ENCODE measurements around the gene HAO1.

Gene HAO1

GRCh38 chr20:7977709-7978108 lies 37.5 kb upstream of the HAO1 start:
- Mint-ChIP-seq H3K36me3 (ENCODE audit: low read depth) (peaks cover 14% of the 10 kb centered on the region), H3K27me3 (ENCODE audit: low read depth) (peaks cover 4% of the 10 kb centered on the region), H3K27ac (no peak overlapping the region), H3K9me3 (no peaks in the 10 kb centered on the region), H3K4me1 (peaks cover 4% of the 10 kb centered on the region), H3K4me3 (no peak overlapping the region)
- TF ChIP-seq CTCF (IDR thresholded peaks at IDR 0.05; ENCODE audit: unreplicated experiment in 3 of 3), result no peak

- no peak for TF ChIP-seq CTCF (IDR thresholded peaks at IDR 0.05; ENCODE audit: unreplicated experiment in 3 of 3)
- peaks cover 3% of the 10 kb centered on the region for H3K36me3 Mint-ChIP-seq (ENCODE audit: low read depth)
- H3K4me3 Mint-ChIP-seq, result no peak overlapping the region
- H3K27ac Mint-ChIP-seq, result no peak overlapping the region
- no peaks in the 10 kb centered on the region for H3K9me3 Mint-ChIP-seq
- H3K4me1 Mint-ChIP-seq, result peaks cover 4% of the 10 kb centered on the region
- peaks cover 4% of the 10 kb centered on the region for H3K27me3 Mint-ChIP-seq (ENCODE audit: low read depth)
Observed at GRCh38 chr20:7975851-7976414, 35.7 kb upstream of the HAO1 start.

- Mint-ChIP-seq H3K27ac (peak overlapping the region in 2 of 3 experiments; percentile 7 to 53), H3K9me3 (peaks cover 2% of the 10 kb centered on the region), H3K4me1 (no peaks in the 10 kb centered on the region), H3K4me3 (no peak overlapping the region), H3K36me3 (ENCODE audit: low read depth) (peaks cover 3% of the 10 kb centered on the region), H3K27me3 (ENCODE audit: low read depth) (peaks cover 4% of the 10 kb centered on the region)
- no peak for TF ChIP-seq CTCF (IDR thresholded peaks at IDR 0.05; ENCODE audit: unreplicated experiment in 3 of 3)
Observed at GRCh38 chr20:7974785-7975435, 34.7 kb upstream of the HAO1 start.

- peaks cover 2% of the 10 kb centered on the region for H3K9me3 Mint-ChIP-seq
- H3K4me1 Mint-ChIP-seq, result no peaks in the 10 kb centered on the region
- H3K27ac Mint-ChIP-seq, result no peak overlapping the region
- TF ChIP-seq CTCF (IDR thresholded peaks at IDR 0.05; ENCODE audit: unreplicated experiment in 3 of 3), result no peak
- H3K27me3 Mint-ChIP-seq (ENCODE audit: low read depth), result peaks cover 4% of the 10 kb centered on the region
- no peak overlapping the region for H3K4me3 Mint-ChIP-seq
- no peaks in the 10 kb centered on the region for H3K36me3 Mint-ChIP-seq (ENCODE audit: low read depth)
Observed at GRCh38 chr20:7971536-7972280, 31.4 kb upstream of the HAO1 start.

- H3K4me1 Mint-ChIP-seq, result no peaks in the 10 kb centered on the region
- H3K9me3 Mint-ChIP-seq, result peaks cover 2% of the 10 kb centered on the region
- TF ChIP-seq CTCF (IDR thresholded peaks at IDR 0.05; ENCODE audit: unreplicated experiment in 3 of 3), result no peak
- no peaks in the 10 kb centered on the region for H3K27me3 Mint-ChIP-seq (ENCODE audit: low read depth)
- H3K27ac Mint-ChIP-seq, result no peak overlapping the region
- no peak overlapping the region for H3K4me3 Mint-ChIP-seq
- no peaks in the 10 kb centered on the region for H3K36me3 Mint-ChIP-seq (ENCODE audit: low read depth)
Observed at GRCh38 chr20:7967199-7967844, 27.1 kb upstream of the HAO1 start.

Measured in nephron (organoid).